ENCODE data around the gene GAL3ST1. TPM values are rescaled to one million over a fixed set of nuclear protein-coding genes. Genes with fewer than 3 reads are reported as not detected.

Gene GAL3ST1
- total RNA-seq, 1 donor = not detected

DNA sequence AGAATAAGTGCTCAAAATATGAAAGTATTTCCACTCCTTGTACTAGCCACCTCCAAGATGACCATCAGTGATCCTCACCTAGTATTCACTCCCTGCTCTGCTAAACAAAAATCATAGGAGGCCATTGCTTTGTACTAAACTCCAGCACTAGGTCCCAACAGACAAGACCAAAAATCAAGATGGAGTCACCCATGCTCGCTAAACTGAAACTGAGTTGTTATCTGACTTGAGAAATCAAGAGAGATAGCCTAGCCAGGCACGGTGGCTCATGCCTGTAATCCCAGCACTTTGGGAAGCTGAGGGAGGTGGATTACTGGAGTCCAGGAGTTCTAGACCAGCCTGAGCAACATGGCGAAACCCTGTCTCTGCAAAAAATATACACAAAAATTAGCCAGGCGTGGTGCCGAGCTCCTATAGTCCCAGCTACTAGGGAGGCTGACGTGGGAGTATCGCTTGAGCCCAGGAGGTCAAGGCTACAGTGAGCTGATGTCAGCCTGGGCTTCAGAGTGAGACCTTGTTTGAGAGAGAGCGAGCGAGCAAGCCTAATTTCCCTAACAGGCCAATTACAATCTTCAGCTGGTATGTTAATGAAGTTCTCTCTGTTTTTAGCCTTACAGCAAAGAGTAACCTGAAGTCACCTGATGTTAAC, 37.3 kb downstream of the GAL3ST1 start:
- H3K4me3 ChIP-seq (ENCODE audit: low read depth, low read length) = no peak overlapping the region
- TF ChIP-seq, protein P1, sequence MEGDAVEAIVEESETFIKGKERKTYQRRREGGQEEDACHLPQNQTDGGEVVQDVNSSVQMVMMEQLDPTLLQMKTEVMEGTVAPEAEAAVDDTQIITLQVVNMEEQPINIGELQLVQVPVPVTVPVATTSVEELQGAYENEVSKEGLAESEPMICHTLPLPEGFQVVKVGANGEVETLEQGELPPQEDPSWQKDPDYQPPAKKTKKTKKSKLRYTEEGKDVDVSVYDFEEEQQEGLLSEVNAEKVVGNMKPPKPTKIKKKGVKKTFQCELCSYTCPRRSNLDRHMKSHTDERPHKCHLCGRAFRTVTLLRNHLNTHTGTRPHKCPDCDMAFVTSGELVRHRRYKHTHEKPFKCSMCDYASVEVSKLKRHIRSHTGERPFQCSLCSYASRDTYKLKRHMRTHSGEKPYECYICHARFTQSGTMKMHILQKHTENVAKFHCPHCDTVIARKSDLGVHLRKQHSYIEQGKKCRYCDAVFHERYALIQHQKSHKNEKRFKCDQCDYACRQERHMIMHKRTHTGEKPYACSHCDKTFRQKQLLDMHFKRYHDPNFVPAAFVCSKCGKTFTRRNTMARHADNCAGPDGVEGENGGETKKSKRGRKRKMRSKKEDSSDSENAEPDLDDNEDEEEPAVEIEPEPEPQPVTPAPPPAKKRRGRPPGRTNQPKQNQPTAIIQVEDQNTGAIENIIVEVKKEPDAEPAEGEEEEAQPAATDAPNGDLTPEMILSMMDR (IDR thresholded peaks at IDR 0.05; ENCODE audit: insufficient read depth, low read depth, low read length) = no peak
- DNase-seq (ENCODE audit: low read depth) = no peak

DNA sequence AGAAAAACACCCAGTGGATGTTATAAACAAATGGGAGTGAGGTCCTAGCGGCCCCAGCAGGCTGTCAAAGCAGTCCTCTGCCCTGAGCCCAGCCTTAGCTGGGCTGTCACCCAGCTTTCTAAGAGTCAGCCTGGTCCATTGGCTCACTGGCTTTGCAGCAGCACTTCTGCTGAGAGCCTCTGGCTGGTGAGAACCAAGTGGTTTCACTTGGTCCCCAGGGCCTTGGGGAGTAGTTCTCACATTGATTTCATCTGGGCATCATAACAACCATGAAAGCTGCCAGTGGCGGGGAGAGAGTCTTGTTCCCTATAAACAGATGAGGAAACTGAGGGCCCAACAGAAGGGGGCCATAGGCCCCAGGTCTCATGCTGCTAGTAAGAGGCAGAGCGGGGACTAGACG, 39.3 kb downstream of the GAL3ST1 start:
- TF ChIP-seq, protein P1 (IDR thresholded peaks at IDR 0.05; ENCODE audit: insufficient read depth, low read depth, low read length) = no peak
- H3K4me3 ChIP-seq (ENCODE audit: low read depth, low read length) = no peak overlapping the region
- DNase-seq (ENCODE audit: low read depth) = no peak

DNA sequence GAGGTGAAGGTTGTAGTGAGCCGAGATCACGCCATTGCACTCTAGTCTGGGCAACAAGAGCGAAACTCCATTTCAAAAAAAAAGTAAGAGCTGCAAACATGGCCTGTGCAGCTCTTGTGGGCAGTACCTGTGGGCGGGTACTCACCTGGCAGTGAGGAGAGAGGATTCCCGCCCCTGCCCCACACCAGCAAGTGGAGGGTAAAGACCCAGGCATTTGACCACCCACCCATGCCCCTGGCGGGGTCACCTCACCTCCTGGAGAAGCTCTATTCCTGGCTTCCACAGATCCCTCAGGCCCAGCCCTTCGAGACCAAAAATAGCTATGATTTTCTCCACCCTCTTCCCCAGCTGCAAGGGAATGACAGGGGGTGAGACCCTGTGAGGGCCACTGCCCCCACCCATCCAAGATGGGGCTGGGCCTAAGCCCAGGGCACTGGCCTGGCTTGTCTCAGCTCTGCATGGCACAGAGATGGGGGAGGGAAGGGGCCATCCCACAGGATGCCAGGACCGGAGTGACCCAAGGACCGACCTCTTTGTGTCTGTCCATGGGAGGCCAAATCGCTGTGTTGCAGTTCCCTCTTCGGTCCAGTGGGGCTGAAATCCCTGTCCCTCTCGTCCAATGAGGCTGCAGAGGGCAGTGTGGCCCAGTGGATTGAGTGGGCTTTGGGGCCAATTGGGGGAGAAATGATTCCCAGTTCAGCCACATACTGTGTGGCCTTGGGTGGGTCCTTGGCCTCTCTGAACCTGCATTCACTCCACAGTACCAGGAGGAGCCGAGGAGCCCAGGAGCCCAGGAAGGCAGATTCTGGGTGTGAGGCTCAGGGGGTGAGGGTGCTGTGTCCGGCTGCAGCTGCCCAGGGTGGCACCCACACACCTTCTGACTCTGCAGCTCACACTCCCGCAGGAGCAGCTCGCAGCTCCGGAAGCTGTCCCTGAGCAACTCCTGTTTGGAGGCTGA, 42.5 kb downstream of the GAL3ST1 start:
- TF ChIP-seq, protein P1 (IDR thresholded peaks at IDR 0.05; ENCODE audit: insufficient read depth, low read depth, low read length) = no peak

DNA sequence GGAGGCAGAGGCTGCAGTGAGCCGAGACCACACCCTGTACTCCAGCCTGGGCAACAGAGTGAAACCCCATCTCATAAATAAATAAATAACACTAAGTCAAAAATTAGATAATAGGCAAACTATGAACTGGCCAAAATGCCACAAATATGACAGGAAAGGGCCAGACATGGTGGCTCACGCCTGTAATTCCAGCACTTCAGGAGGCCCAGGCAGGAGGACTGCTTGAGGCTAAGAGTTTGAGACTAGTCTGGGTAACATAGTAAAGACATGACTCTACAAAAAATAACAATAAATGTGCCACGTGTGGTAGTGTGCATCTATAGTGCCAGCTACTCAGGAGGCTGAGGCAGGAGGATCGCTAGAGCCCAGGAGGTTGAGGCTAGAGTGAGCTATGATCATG, 47.8 kb downstream of the GAL3ST1 start:
- TF ChIP-seq, protein P1 (IDR thresholded peaks at IDR 0.05; ENCODE audit: insufficient read depth, low read depth, low read length) = no peak
- H3K4me3 ChIP-seq (ENCODE audit: low read depth, low read length) = no peak overlapping the region
- DNase-seq (ENCODE audit: low read depth) = no peak

More for the DNA sequence above, 42.5 kb downstream of the GAL3ST1 start:
- no peak for DNase-seq (ENCODE audit: low read depth)
- no peak overlapping the region for H3K4me3 ChIP-seq (ENCODE audit: low read depth, low read length)

DNA sequence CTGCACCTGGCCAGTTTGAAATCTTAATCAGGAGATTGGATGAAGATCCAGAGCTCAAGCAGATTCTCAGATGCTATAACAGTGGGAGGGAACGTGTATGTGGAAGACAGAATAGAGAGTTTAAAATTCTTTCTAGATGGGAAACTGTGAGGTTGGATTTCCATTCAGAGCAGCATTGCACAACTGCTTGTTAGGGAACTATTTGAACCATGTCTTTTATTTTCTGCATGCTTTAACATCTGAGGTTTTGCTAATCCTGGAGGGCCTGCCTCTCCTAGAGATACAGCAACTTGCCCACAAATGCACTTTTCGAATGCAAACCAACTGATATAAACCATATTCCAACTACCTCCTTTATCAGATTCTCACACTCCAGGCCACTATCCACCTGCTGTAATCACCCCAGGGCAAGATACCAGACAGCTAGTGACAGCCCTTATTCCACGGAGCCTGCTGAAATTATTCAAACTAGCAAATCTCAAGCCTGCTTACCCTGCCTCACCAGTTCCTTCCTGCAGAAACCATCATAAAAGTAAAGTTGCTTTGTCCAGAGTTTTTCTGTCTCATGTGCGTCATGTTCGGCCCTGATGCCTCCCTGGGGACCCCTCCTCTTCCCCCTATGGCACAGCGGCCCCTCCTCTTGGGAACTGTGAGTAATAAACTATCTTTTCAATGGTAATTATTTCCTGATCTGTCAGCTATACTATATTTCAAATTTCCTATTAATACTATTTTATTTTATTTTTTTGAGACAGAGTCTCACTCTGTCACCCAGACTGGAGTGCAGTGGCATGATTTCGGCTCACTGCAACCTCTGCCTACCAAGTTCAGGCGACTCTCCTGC, 50.6 kb downstream of the GAL3ST1 start:
- H3K4me3 ChIP-seq (ENCODE audit: low read depth, low read length) = no peak overlapping the region
- TF ChIP-seq, protein P1 (IDR thresholded peaks at IDR 0.05; ENCODE audit: insufficient read depth, low read depth, low read length) = no peak
- no peak for DNase-seq (ENCODE audit: low read depth)

DNA sequence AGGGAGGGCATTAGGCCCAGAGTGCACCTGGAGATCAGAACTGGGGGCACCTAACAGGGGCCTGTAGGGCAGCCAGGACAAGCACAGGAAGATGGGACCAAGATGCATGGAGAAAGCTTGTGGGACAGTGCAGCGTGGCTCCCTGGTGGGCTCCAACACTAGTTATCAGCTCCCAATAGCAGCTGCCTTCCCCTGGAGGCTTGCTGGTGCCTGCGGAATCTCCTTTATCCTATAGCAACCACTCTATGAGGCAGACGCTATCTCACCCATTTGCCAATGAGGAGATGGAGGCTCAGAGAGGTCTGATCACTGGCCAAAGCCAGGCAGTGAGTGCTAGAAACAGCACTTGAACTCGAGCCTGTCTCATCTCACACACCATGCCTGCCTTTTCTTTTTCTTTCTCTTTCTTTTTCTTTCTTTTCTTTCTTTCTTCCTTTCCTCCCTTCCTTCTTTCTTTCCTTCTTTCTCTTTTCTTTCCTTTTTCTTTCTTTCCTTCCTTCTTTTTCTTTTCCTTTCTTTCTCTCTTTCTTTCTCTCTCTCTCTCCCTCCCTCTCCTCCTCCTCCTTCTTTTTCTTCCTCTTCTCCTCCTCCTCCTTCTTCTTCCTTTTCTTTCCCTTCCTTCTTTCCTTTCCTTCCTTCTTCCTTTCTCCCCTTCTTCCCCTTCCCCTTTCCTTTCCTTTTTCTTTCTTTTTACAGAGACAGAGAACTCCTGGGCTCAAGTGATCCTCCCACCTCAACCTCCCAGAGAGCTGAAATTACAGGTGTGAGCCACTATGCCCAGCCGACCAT, 52.9 kb downstream of the GAL3ST1 start:
- H3K4me3 ChIP-seq (ENCODE audit: low read depth, low read length) = no peak overlapping the region
- TF ChIP-seq, protein P1 (IDR thresholded peaks at IDR 0.05; ENCODE audit: insufficient read depth, low read depth, low read length) = no peak
- DNase-seq (ENCODE audit: low read depth) = no peak

Data from fibroblast of villous mesenchyme (primary cell).